Activated CD8-positive, alpha-beta memory T cell treated with anti-CD3 and anti-CD28 coated beads for 1 hour (primary cell): Measurements from ENCODE around the gene KLRC4.
"Not testable (repeated sequence)": the region's sequence is repeated elsewhere in the genome, so short reads cannot be mapped to it uniquely, and the experiment has no call there.

Source experiments
- DNase-seq, 2 donors: peaks; one replicate each; pipeline ENCODE4 v3.0.0-alpha.2; 2020; ENCODE audit warnings: low read depth in 1 of 2; ENCODE audit errors: extremely low read depth in 1 of 2

Gene KLRC4

DNA sequence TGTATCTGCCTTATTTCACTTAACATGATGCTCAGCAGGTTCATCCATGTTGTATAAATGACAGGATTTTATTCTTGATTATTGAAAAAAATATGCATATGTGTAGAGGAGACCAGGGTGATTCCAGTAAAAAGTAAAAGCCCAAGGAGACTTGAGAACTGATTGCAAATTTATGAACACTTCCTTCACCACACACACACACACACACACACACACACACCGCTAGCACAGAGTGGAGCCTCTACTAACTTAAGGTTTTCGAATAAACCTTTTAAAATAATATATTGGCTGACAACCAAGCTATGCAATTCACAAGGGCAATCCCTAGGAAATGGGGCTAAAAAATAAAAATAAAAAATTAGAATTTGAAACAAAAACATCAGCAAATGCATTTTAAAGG, 11.4 kb downstream of the KLRC4 start:
- DNase-seq: no peak

DNA sequence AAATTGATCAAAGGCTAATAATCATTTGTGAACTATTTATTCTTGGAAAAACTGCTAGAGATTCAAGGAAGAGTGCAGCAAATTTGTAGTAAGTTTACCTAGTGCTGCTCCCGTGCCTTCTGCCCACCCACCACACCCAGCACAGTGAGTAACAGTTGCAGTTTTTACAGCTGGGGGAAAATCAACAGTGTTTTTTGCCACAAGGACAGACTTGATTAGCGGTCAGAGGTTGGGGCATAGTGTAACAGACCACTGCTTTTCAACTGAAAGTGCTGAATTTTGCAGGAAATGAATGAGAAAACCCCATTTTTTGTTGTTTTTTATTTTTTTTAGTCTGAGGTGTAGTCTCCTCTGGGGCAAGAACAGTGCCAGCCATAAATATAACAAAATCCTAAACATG, 12.3 kb downstream of the KLRC4 start:
- no peak for DNase-seq

DNA sequence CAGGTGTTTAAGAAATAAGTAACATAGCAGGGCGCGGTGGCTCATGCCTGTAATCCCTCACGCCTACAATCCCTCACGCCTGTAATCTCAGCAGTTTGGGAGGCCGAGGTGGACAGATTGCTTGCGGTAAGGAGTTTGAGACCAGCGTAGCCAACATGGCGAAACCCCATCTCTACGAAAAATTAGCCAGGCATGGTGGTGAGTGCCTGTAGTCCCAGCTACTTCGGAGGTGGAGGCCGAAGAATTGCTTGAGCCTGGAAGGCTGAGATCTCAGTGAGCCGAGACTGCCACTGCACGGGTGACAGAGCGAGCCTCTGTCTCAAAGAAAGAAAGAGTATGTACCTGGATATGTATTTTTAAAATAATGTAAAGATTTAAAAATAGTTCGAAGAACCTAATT, 13.4 kb downstream of the KLRC4 start:
- not testable (repeated sequence) for DNase-seq

DNA sequence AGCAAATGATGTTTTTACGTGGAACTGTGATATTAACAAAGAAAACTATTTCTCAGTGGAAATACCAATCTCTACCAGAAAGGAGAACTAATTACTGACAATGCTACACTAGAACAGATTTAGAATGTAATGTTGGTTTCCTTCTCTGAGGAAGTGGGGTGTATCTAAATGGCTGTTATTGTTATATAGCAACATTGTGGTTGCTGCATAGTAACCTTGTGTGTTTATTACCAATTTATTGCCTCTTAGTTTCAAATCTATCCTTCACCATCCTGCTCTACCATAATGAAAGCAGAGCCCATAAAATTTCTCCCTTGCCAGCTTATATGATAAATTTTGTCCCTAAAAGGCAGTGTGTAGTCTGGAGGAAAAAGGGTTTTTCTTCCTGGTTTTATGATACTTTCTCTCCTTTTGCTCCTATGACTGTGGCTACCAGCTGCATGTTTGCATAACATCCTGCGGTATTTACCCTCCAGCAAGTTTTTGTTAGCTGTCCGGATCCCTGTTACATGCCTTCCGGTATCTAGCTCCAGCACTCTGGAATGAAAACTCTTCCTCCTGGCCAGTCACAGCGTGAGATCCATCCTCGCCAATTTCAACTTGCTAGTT, 14.1 kb downstream of the KLRC4 start:
- no peak for DNase-seq

DNA sequence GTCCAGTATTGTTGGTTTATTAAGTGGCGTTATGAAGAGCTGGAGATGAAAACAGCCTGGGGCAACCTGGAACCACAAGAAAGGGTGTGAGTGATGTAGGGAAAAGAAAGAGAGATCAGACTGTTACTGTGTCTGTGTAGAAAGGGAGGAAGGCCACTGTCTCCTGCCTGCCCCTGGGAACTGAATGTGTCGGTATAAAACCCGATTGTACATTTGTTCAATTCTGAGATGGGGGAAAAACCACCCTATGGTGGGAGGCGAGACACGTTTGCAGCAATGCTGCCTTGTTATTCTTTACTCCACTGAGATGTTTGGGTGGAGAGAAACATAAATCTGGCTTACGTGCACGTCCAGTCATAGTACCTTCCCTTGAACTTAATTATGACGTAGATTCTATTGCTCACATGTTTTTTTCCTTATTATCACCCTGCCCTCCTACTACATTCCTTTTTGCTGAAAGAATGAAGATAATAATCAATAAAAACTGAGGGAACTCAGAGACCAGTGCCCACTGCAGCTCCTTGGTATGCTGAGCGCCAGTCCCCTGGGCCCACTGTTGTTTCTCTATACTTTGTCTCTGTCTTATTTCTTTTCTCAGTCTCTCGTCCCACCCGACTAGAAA, 14.9 kb downstream of the KLRC4 start:
- DNase-seq: peak in 1 of 2 donors; percentile 55

DNA sequence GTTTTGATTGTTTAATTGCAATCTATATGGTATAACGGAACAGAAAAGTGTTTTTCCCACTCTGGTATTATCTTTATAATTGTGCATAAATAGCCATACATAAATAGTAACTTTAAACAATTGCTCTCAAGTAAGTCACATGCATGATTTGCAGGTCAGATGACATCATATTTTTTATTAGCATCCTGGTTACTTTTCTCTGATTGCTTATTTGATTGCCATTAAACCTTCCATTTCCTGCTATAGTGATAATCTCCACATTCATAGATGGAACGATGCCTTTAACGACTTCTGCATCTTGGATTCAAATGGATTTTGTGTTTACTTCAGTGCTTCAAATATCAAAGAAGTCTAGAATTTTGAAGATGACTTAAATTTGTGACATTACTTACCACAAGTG, 16.3 kb downstream of the KLRC4 start:
- no peak for DNase-seq

DNA sequence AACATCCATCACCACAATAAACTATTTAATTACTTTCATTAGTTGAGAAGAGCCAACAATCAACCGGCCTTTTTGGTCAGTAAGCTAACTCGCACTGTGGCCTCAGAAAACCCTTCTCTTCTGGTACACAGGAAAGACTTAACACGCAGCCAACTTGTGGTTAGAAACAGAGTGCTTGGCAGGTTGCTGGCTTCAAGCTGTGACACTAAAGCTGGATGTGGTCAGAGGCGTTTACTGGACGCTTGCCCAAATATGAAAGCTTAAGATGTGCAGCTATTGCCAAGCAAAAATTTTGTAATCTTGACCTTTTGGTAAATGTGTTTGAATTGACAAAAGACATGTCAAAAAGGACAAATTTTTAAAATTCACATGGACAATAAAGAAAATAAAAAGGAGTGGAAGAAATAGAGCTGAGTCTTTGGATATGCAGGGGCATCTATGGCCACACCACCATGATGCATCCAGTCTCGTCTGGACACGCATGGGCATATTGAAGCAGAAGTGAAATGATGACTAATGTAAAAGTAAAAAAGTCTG, 17.1 kb downstream of the KLRC4 start:
- DNase-seq: no peak

DNA sequence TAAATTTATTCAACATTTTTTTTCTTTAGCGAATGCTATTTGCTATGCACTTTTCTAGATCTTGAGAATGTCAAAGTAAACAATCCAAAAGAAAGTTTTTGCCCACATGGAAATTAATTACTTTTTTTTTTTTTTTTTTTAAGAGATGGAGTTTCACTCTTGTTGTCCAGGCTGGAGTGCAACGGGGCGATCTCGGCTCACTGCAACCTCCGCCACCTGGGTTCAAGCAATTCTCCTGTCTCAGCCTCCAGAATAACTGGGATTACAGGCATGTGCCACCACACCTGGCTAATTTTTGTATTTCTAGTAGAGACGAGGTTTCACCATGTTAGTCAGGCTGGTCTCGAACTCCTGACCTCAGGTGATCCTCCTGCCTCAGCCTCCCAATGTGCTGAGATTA, 18.6 kb downstream of the KLRC4 start:
- DNase-seq: not testable (repeated sequence)

DNA sequence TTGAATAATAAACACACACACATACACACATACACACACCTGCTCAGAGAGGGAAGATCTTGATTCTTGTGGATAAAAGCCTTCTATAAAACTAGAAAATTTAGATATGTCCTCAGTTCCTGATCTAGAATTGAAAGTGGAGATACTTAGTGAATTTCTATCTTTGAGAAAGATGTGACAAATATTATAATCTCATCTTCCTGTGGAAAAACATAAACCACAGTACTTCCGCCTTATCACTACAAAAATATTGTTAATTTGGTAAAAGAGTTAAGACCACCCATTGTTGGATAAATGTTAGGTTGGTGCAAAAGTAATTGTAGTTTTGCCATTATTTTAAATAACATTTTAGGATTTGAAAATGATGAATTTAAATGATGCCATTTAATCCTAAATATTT, 19.7 kb downstream of the KLRC4 start, which contains the start of gene KLRK1:
Gene KLRK1, minus strand, starts transcription at position 138 of the 400 bp plus-strand sequence. CDS start 1,231 bp downstream, outside the sequence.
- DNase-seq: no peak

DNA sequence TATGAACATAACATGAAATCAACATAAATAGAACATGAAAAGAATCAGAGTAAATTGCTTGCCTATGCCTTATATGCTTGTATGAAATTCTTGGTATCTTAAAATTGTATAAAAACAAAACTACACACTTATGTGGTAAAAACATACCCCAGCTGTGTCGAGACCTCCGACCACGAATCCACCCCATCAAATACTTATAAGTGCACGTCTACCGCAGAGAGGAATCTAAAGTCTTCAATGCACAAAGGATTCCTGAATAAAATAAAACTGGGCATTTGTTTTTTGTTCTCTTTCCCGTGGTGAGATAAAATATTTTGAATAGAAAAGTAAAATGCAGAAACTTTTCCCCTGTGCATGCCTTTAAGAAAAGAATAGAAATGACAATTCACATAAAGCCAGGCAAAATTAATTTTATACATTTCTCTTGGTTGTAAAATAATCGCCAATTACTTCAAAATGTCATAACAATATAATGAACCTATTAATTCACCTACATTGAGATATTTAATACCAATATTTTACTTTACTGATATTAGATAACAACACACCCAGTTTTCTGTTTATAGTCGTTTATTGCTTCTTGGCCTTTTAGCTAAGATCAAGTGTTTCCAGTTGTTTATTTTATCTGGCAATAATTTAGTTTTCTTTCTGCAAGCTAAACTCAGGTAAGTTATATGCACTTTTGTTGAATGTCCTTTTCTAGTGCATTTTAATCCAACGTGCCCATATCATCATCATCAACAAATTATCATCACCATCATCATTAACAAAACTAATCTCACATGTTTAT, 20.7 kb downstream of the KLRC4 start:
- no peak for DNase-seq

DNA sequence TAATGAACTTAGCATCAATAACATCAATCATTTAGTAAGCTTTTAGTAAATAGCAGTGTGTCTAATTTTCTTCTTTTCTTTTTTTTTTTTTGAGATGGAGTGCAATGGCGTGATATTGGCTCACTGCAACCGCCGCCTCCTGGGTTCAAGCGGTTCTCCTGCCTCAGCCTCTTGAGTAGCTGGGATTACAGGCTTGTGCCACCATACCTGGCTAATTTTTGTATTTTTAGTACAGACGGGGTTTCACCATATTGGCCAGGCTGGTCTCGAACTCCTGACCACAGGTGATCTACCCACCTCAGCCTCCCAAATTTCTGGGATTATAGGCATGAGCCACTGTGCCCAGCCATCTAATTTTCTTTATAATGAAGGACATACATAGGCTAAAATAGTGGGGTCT, 22.1 kb downstream of the KLRC4 start:
- DNase-seq: not testable (repeated sequence)

DNA sequence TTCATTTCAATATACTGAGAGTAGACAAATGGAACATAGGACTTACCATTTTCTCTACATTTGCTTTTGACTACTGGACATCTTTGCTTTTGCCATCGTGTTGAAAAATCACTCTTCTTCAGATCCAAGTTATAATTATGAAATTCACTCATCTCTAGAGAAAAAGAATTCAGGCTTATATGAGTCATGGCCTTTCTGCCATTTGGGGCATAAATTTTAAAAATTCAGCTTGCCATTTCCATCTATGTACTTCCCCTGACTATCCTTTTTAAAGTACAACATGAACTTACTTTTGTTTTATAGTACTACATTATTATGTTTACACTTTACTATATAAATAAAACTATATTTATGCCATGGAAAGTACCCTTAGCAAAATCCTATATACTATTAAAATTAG, 22.7 kb downstream of the KLRC4 start:
- no peak for DNase-seq

DNA sequence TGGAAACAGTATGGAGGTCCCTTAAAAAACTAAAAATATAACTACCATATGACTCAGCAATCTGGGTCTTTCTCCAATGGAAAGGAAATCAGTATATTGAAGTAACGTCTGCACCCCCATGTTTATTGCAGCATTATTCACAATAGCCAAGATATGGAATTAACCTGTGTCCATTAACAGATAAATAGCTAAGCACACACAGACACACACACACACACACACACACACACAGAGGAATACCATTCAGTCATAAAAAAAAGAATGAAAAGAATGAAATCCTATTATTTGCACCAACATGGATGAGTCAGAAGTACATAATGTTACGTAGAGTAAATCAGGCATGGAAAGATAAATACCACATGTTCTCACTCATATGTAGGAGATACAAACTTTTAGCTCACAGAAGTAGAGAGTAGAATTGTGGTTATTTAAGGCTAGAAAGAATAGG, 24.4 kb downstream of the KLRC4 start:
- DNase-seq: no peak

DNA sequence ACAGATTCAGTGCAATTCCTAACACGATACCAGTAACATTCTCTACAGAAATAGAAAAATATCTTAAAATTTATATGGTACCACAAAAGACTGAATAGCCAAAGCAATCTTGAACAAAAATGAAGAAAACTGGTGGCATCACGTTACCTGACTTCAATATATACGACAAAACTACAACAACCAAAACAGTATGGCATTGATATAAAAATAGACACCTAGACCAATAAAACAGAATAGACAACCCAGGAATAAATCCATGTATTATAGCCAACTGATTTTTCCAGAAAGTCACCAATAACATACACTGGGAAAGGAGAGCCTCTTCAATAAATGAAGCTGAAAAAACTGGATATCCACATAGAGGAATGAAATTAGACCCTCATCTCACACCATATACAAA, 25.4 kb downstream of the KLRC4 start:
- no peak for DNase-seq

DNA sequence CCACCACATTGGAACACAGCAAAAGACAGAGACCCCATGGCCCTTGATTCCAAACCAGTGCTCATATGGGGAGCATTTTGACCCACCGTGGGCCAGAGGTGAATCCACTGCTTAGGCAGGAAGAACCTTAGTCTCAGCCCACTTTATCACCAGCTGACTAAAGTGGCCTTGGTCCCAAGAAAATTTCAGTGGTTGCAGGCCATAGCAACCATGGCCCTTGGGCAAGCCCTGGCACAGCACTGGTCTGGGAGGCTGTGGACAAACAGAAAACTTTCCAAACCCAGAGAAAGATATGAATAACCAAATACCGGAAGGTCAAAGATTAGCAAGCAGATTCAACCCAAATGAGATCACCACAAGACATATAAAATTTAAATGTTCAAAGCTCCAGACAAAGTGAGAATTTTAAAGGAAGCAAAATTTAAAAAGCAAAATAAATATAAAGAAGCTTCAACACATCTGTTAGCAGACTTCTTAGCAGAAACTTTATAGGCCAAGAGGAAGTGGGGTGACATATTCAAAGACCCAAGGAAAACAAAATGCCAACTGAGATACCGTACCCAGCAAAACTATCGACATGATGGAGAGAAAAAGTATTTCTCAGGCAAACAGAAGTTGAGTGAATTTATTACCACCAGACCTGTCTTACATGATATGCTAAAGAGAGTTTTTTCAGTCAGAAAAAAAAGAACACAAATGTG, 27.5 kb downstream of the KLRC4 start:
- DNase-seq: no peak

DNA sequence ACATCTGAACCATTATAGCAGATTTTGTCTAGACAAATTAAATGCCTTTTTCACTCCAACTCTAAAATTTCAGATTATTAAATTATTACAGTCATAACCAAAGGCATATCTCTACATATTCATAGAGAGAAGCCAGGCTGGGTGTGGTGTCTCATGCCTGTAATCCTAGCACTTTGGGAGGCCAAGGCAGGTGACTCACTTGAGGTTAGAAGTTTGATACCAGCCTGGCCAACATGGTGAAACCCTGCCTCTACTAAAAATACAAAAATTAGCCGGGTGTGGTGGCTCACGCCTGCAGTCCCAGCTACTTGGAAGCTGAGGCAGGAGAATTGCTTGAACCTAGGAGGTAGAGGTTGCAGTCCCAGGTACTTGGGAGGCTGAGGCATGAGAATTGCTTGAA, 30.8 kb downstream of the KLRC4 start:
- DNase-seq: not testable (repeated sequence)

DNA sequence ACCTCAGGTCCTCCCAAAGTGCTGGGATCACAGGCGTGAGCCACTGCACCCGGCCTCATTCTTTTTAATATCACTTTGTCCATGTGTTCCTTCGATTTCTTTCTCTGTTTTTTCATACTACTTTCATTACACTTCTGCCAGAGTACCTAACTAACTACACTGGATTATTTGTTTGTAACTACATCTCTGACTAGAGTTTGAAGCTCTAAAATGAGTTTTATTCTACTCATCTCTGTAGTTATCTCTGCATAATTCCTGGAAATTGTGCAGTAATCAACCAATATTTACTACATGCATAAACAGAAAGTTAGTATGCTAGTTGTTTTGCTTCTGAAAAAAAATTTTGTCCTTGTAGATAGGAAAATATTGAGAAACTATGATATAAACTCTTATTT, 34.9 kb downstream of the KLRC4 start:
- no peak for DNase-seq

DNA sequence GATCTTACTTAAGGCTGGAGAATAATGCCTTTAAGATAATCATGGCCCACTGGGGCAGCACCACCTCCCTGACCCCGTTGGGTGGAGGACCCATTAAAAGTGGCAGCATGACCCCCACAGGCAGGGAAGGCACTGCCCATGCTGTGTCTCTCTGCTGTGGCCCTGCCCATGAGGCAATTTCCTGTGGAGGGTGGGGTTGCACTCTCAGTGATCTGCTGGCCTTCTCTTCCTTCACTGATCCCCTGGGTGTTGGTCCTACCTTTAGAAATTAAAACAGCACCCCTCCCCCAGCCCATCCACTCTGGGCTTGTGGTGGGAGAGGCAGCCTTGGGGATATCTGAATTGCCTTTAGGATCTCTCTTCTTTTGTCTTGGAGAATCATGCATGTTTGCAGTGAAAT, 37.0 kb downstream of the KLRC4 start:
- no peak for DNase-seq

DNA sequence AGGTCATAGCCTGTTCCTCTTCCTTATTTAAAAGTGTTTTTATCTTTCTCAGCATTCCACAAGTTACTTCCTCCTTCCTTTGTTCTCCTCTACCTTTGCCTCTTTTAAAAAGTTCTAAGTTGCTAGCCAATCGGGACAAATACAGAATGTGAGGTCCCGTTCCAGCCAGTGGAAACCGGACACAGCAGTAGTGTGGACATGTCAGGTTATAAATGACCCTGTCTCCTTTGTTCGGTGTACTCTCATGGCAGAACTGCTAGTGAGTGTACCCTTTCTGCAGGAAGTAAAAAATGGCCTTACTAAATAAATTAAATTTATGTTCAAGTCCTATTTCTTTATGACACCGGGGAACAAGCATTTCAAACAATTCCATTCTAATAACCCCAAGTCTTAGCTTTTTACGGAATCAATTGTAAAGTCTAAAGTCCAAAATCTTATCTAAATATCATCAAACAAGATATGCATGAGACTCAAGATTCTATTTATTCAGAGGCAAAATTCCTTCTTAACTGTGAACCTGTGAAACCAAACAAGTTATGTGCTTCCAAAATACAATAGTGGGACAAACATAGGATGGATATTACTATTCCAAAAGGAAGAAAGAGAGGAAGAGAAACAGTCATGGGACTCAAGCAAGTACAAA, 37.5 kb downstream of the KLRC4 start:
- not testable (repeated sequence) for DNase-seq

DNA sequence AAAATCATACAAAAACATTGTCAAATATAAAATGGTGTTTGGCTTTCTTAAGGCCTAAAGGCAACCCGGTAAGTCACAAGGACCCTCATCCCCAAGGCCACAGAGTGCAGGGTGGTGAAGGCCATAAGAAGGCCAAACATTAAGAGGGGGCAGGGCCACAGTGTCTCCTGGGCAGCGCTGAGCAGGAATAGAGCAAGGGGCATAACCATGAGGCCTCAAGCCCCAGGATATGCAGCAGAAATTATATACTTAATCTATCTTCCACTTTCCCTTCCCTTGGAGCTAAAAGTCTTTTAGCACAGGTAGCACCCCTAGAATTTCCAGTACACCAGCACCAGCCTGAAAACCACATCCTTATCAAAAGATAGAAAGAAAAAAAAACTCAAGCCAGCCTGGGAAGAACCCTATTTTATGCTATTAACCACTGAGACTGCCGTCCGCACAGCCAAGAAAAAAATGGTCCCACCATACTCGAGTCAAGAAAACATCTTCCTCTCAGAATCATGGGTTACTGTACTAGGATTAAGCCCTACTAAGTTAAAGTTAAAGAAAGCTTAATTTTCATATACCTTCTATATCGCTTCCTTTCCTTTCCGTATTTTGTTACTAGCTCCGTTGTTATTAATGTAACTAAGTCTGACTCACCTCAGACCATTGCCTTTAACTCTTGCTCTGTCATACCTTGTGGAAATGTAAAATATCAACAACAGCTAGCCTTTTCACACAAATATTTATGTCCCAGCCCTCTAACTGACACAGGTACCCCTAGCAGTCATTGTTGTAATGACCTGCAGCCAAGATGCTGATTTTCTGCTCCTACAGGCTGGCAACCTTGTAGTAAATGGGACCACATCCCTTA, 39.8 kb downstream of the KLRC4 start:
- no peak for DNase-seq
